A172 (cell line): ENCODE measurements around the gene PEX10. TPM values are rescaled to one million over a fixed set of nuclear protein-coding genes. Genes with fewer than 3 reads are reported as not detected.

Source experiments
- DNase-seq: peaks from one replicate; pipeline ENCODE4 v3.0.0-alpha.2; 2015; ENCODE audit warnings: low spot score
- total RNA-seq: library from RNA; depleted of rRNA; stranded (reverse); fragments of >200 nt; shearing (Covaris generic); gene quantifications from 2 replicates; pipeline ENCODE4 v1.2.3, GENCODE V29; 2014

PEX10 gene
- total RNA-seq, 1 experiment from 2014 or later, result 17.0 TPM

DNA sequence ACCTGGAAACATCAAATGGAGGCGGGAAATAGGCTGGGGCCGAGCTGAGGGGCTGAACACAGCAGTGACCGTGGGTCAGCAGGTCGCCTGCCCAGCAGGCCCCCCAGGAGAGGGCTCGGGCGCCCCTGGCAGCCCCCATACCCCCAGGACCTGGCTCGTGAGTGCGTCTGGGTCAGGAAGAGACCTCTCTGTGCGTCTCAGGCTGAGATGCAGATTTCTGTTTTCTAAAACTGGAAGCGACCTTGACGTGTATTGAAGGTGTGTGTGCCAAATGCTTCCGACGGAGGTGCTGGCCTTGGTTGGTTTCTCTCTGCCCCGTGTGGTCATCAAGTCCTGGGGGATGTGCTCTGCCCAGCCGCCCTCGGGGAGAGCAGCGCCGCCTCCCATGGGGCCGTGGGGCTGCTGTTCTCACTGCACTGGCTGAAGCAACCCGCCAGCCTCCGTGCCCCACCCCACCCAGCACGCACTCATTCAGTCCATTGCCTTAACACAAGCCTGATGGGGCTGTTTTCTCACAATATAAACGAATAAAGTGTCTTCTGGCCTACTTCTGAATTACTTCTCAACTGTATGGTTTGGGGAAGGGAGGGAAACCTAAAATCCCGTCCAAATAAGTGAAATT, 7.4 kb downstream of the PEX10 start:
- DNase-seq, result no peak

DNA sequence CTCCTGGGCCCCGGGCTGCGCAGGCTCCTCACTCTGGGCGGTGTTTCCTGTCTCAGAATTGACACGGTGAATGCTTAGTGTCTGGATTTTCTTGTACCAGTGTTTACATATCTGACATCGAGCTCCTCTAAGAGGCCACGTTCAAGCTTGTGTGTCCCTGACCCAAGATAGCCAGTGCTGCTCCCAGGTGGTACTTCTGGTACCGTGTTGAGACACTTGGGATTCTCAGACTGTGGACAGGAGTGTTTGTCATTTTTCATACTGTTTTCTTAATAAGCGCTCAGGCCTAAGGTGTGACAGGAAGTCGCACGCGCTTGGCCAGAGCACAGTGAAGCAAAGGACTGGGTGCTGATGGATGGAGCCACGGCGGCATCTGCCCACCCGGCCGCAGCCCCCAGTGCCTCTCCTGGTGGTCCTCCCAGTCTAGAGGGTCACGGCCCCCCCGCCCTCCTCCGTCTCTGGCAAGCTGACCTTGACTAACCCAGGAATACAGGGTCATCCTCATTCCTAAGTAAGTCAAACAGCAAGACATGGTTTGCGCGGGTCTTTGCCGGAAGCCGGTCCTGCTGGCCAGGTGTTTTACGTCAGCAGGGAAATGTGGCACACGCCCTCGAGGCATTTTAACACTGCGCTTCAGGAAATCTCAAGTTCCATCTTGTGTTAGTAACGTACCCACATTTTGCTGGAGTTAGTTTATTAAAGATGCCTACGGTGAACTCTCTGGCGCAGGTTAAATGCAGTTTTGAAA, 8.0 kb downstream of the PEX10 start:
- DNase-seq, result no peak

DNA sequence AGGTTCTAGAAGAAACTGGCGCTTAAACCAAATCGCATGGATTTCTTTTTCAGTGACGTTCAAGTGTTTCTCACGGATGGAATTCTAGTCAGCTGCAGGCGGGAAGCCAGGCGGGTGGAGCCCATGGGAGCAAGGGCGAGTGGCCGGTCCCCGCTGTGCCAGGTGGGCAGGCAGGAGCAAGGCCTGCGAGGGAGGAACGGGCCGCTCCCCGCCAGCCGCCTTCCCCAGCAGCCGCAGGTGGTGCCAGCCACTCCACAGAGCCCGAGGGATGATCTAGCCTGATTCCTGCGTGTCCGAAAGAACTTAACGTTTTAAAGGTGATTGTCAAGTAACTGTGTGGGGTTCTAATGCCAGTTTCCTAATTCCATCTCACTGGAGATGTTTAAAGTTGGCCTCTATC, 9.1 kb downstream of the PEX10 start:
- no peak for DNase-seq

DNA sequence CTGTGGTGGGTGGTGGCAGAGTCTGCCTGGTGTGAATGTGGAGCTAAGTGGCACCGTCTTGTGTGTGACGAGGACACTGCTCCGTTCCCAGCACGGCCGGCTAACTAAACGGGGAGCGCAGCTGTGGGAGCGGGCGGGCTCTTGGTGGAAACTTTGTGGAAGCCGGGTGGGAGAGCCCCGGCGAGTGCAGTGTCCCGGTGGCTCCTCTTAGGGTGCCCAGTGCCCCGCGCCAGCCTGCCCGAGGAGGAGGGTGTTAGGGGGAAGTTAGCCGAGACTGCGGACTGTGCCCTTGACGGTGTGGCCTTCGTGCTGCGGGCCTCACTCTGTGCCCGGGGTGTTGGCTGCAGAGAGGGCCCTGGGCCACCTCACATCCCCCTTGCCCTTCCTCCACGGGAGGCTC, 9.9 kb downstream of the PEX10 start:
- no peak for DNase-seq

DNA sequence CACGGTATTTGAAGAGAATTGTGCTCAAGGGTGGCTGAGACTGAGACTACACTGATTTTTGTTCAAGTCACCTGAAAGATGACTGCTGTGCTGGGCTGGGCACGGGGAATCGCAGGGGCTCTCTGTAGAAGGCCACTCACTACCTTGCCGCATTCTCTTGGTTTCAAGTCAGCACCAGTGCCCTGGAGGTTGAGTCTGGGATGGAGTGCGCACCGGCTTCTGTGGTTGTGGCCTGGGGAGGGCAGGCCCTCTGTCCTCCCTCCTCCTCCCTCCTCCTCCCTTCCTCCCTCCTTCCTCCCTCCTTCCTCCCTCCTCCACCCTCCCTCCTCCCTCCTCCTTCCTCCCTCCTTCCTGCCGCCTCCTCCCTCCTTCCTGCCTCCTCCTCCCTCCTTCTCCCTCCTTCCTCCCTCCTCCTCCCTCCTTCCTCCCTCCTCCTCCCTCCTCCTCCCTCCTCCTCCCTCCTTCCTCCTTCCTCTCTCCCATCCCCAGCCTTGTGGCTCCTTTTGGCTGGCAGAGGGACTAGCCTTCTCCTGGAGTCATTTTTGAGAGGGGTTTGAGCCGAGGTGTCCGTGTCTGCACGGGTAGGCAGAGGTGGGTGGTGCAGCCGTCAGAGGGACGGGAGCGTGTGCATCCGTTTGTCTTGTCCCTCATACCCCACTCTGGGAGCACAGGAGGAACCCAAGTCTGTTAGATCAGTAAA, 11.3 kb downstream of the PEX10 start:
- no peak for DNase-seq

DNA sequence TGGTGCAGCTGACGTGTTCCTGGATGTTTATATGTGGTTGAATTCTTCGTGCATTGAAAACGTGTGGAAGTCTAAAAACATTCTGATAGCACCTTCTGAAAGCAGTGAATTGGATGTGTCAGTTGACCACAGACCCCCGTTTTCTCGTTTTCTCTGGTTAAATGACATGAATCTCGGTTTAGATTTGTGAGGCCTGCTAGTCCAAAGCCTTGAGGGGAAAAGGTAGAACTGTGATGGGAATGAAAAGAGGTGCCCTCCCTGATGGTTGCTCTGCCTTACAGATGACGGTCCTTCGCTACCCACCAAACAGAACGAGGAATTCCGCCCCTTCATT, 11.8 kb downstream of the PEX10 start:
- no peak for DNase-seq

DNA sequence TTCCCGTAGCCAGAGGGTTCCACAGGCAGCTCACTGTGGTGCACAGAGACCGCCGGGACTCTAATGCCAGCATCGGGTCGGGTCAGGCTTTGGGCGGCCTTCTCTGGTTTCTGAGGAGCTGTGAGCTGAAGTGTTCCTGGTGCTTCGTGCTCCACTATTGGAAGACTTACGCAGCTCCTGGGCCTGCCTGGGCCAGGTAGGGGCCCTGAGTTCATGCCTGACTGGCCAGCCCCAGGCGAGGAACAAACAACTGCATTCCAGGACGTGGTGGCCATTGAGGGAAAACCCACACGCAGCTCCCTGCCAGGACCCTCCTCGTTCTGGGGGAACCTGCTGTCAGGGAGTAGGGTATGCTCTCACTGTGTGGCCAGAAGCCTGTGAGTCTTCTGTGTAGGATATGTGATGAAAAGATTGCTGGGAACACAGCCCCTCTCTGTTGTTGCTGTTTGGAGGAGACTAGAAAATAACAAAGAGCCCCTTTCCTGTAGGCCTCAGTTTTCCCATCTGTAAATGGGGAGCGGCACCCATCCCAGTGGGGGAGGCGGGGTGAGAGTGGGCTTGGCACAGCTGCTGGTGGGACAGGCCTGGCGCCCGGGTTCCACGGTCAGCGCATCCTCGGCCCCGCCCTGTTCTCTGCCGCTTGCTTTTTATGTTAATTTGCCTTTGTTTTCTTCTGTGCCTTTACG, 12.3 kb downstream of the PEX10 start:
- no peak for DNase-seq

DNA sequence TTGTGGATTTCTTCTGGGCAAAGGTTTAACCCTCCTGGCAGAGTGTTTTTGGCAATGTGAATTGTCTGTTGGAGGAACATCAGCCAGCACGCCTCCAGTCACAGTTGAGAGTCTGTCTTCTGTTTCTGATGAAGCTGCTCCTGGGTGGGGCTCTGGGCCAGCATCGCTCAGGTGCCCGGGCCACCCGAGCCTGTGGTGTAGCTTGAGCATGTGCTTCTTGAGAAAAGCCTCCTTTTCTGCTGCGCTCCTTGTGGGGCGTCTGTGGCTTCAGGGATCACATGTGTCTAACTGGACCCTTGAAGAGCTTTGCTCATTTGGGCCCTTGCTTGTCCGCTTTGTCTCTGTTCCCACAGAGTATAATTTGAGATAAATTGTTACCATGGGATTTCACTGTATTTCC, 13.5 kb downstream of the PEX10 start:
- DNase-seq, result no peak

DNA sequence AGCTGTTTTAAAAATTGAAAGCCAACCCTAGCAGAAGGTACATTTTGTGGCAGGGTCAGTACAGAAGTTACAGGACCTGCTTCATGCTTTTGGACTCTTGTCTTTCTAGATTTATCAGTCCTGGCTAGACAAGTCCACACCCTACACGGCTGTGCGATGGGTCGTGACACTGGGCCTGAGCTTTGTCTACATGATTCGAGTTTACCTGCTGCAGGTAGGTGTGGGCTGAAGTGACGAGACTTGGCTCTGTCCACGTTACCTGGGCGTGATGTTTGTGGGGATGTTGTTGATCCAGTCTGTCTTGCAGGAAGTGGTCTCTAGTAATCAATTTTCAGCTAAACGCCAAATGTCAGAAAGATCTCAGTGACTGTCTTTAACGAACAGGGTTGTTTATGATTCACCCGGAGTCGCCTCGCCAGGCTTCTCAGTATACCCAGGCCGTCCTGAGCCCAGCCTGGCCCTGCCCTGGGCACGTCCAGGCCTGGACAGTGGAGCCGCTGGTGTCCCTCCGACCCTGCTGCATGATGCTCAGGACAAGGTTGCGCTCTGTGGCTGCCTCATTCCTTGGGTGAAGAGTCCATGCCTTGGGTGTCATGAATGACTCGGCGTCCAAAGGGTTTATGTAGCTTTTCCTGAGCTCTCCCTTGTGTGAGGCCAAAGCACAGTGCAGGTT, 15.2 kb downstream of the PEX10 start:
- no peak for DNase-seq

DNA sequence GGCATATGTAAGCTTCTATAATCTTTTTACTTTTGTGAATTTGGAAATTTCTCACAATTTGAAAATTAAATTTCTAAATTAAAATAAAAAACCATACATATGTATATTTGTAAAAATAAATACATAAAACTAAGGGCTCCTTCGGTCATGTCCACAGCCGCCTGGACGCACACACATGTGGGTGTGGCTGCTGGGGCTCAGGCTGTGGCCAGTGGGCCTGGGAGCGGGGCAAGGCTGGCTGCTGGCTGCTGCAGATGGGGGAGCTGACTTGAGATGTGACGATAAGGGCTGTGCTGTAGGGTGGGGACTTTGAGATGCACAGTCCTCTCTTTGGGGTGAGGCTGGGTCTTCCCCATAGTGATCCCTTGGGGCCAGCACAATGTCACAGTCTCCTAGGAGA, 15.9 kb downstream of the PEX10 start:
- no peak for DNase-seq

DNA sequence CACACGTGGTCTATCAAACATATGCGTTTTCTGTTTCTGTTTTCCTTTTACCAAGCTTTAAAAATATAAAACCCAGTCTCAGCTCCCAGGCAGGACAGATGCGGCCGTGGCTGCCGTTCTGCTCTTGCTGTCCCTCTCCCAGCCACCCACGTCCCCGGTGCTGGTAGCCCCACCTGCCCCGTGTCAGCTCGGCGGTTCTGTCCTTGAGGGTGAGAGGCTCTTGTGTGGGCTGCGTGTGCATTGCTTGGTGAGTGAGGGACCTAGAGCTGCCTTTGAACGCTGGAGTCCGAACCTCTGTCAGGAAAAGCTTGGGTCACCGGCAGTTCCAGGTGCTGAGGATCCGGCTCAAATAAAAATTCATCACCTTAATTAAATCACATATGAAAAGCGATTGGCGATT, 16.3 kb downstream of the PEX10 start:
- no peak for DNase-seq

DNA sequence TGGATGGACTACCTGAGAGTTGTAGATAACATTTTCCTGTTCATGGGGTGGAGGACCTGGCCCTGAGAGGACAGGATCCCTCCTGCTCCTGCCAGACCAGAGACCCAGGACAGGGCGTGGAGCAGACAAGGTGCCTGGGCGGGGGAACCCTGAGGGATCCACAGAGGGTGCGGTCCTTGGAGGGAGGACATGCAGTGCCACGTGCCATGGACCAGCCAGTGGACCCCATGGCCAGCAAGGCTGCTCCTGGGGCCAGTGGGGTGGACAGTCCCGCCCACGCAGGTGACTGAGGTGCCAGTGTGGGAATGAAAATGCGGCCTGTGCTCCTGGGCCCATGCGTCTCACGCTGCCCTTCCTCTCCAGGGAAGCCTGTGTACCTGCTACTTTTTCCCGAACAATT, 17.1 kb downstream of the PEX10 start:
- DNase-seq, result no peak

DNA sequence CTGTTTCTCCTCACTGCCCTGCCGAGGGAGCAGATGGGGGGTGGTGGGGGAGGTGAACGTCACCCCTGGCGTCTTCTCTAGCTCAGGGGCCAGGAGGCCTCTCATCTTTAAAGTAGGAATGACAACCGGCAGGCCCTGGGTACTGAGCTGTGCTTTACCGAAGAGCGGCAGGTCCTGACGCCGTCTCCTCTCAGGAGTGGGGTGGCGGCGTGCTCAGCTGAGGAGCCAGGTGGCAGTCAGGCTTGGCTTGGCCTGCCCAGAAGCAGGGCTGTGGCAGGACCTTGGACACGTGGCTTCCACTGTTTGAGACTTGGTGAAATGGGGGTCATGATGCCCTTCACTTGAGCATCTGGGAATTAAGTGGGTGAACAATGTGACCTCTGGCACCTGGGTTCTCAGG, 17.6 kb downstream of the PEX10 start:
- DNase-seq, result no peak

DNA sequence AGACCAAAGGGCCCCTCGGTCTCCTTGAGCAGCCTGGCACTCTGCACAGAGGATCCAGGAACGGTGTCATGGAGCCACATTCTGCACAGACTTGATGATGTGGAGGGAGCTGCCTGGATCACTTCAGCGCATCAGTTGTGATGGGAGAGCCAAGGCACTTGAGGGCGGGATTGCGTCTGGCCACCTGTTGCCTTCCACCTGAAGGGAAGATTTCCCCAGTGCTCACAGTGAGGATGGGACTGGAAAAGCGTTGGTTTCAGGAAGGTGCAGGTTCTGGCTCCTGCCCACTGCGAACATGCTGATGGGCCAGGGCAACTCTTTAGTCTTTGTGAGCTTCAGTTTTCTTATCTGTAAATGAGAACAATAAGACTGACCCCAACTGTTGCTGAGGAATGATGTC, 18.1 kb downstream of the PEX10 start:
- no peak for DNase-seq

DNA sequence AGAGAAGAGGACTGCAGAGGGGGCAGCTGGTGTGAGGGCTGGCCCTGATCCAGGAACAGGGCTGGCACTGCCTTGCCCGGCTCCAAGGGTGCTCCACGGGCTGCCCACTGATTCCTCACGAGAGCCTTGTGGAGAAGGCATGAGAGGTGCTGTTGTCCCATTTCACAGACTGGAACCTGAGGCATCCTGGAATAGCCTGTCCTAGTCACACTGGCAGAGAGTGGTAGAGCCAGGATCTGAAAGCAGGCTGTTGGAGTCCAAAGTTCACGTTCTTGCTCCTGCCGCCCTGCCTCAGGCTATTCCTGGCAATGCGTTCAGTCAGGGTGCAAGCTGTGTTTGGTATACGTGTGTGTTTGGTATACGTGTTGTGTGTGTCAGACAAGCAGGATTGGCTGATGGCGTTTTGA, 18.9 kb downstream of the PEX10 start:
- DNase-seq, result no peak

DNA sequence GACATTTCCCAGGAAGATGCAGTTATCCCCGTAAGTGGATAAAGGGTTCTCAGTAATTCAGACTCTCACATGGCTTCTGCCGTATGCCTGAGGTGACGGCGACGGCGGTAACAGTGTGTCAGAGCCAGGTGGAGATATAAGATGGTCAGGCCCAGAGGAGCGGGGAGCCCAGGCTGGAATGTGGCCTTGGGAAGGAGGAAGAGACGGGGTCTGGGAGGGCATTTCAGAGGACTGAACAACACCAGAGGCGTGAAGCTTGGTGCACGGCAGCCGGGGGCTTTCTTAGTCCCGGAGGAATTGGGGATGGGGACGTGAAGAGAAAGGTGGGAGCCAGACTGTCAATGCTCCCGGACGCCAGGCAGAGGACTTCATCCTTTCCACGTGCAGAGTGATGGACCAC, 19.7 kb downstream of the PEX10 start:
- DNase-seq, result no peak

DNA sequence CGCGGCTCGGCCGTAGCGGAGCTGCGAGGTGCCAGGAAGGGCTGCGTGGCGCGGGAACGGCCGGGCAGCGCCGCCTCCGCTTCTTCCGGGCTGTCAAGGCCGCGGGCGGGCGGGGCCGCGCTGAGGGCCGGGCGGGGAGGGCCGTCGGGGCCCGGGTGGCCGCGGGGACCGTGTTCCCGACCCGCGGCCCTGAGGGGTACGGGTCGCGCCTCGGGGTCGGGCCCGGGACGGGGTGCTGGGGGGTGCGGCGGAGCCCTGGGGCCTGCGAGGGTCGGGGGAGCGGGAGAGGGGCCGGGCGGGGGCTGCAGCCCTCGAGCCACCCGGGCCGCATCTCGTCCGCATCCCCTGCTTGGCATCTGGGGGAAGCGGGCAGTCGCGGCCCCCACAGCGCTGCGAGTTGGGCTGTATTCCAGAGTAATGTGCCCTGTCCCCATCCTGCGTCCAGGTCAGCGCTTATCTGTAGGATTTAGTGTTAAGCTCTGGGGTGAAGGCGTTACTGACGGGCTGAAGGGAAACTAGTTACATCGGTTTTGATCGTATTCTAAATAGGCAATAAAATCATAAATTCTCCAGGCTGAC, 20.3 kb downstream of the PEX10 start:
- no peak for DNase-seq

DNA sequence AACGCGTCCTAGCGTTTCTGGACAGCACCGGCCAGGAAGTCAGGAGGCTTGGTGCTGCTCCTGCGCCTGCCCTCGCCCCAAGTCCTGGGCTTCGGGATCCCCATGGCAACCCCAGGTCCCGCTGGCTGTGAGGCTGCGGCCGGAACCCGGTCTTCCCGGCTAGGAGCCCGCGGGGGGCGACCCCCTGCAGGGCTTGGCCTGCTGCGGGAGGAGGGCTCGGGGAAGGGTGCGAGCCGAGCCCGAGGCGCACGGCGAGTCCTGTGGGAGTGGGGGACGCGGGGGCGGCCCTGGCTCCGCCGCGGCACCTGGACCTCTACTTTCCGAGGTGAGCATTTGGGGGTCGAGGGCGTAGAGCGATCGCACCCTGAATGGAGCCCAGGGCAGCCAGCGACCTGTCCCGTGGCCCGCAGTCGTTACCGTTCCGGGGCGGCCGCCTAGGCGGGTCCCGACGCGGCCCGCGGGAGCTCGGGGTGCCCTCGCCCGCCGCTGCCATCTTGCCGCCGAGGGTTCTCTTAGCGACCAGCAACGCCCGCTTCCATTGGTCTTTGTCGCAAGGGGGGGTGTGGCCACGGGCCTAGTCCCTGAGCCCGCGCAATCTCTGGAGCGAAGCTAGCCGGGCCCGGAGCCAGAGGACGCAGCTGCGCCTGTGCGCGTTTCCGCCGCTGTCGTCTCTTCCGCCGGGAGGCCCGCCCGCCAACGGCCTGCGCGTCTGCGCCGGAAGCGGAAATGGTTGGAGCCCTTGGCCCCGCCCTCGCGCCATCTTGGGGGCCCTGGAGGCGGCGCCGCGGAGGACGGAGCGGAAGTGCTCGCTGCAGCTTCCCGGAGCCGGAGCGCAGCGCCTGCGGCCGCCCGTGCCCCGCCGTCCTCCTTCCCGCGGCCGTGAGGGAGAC, 21.1 kb downstream of the PEX10 start, which contains the start of the genes MORN1 and RER1:
Gene MORN1 (minus strand): TSS at position 514 of the 890 bp plus-strand sequence. CDS start 21 bp downstream, at position 493.
Gene RER1 (plus strand): TSS at position 801 of the 890 bp plus-strand sequence. CDS start 3,950 bp downstream, outside the sequence.
- DNase-seq, result peak; percentile 89

DNA sequence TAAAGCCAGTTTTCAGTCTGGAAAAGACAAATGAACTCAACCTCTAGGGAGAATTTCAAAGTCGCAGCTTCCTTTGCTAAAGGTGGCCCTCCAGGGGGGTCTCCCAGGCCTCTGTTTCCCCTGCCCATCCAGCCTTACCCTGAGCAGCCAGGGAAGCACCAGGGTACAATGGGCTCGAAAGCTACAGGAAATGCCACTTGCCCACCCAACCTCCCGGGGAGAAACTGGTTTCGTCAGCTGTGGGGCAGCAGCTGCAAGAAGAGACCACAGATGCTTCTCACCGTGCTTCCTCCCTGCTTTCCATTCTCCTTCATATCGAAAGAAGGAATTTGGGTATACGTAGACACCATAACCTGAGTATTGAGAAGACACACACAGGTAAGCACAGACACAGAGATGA, 22.7 kb downstream of the PEX10 start:
- DNase-seq, result no peak
